RPMI7951 (cell line): ENCODE measurements around the gene ACVR2B. TPM values are rescaled to one million over a fixed set of nuclear protein-coding genes. Genes with fewer than 3 reads are reported as not detected.
A peak's percentile ranks its signal among the peaks of the same experiment; 100 is the strongest.

Experiments used
- DNase-seq: peaks from one replicate; pipeline ENCODE4 v3.0.0-alpha.2; 2012; ENCODE audit warnings: low read depth
- total RNA-seq: library from RNA; depleted of rRNA; stranded (reverse); fragments of >200 nt; shearing (Covaris generic); gene quantifications from 2 replicates; pipeline ENCODE4 v1.2.3, GENCODE V29; 2014; rRNA removed

Gene ACVR2B
- total RNA-seq, 1 experiment from 2014 or later = 1.8 TPM

DNA sequence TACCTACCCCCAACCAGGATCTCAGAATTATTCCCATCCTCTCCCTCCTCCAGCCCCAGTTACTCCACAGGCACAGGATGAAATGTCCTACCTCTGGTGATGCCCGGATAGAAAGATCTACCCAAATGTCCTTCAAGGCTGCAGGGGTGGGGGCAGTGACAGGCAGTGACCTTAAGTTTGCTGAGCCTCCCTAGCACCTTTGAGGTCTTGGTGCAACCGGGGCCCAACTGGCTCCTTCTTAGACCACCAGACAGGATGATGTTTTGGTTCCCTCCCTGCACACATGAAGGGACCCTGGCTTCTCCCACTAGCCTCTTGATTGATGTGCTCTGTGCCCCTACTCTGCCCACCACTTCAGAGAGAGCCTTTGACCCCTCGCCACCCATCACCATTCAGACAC is 78.8 kb downstream of the ACVR2B start:
- DNase-seq = no peak

DNA sequence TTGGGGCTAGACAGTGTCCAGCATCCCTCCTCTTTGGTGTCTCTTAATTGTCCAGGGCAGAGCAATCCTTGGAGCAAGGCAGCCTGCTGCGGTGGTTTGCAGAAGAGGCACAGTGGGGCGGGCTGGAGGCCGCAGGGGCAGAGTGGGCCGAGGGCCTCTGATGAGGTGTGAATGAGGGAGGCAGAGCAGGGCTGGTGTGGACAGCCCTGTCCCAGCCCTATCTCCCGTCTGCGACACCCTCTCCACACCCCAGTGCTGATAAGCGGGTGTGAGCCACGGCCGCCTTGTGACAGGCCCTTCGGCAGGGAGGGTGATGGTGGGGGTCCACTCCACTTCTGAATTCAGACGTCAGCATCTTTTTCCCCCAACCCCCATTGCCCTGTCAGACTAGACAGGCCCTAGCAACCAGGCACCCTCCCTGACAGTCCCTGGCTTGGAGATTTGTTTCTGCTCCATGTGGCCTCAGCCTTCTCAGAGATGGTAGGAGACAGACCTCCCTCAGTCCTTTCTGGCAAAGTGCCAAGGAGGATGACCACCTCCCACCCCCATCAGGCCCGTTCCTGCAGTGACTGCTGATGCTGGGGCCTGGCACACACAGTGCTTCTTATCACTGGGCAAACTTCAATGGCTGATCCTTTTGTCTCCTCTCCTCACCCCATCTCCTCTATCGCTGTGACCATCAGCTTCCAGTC is 79.7 kb downstream of the ACVR2B start:
- no peak for DNase-seq

DNA sequence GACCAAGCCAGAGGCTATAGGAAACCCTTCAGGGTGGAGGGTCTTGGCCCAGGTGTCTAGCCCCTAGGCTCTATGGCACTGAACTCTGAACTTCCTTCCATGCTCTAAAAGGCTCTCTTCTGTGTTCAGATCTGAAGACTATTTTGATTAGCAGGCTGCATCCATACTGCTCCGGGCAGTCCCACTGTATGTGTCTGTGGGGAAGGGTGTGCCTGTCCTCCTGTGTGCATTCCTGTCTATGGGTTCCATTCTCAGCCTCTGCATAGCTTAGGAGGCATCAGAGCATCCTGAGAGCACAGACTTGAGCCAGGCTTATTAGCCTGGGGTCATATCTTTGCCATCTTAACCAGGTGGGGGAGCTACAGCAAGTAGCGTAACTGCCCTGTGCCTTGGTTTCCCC is 80.5 kb downstream of the ACVR2B start:
- no peak for DNase-seq

DNA sequence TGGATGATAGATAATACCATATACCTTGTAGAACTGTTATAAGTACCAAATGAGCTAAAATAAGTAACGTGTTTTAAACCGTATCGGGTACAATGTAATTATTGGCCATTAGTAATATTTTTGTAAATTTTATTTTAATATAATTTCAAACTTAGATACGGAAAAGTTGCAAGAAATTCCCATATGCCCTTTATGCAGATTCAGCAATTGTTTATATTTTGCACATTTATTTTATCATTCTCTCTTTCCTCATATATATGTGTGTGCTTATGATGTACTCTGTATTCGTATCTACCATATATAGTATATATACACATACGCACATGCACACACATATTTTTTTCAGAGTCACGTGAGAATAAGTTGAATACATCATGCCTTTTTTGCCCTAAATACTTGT is 80.9 kb downstream of the ACVR2B start:
- DNase-seq = no peak

DNA sequence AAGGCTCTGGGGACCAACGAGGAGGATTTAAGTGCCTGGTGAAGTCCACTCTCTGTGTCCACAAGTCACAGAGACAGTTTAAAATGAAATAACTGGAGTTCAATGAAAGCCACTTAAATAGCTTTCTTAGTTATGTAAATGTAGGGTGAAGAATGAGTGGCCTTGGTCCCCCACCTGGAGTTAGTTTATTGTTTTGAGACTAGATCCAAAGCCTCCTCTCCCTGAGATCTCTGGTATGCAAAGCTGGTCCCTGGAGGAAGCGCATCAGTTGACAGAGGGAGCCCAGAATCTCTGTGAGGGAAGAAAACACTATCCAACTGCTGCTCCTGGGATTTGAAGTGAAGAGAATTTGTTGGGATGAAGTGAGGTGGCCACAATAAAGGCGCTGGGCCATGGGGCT is 83.0 kb downstream of the ACVR2B start:
- DNase-seq = no peak

DNA sequence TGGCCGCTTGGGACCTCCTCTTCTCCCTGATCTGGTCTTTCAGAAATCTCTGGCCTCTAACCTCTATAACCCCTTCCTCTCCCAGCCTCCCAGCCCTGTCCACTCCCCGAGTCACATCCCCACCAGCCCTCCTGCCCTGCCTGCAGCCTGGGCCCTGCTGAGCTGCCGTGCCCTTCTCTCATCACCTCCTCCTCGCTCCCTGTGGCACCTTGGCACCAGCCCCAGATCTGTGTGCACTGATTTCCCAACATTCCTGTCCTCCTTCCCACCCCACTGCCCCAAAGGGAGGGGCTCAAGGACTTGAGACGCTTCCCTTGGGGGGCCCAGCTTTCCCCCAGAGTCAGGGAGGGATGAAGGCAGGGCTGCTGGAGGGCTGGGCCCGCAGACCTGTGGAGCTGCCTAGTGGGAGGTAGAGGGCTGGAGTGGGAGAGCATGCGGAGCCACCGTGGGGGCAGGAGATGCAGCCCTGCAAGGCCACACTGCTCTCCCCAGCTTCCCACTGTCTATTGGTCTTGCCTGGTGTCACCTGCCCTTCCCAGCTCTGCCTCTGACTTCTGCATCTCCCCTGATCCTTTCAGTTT is 85.2 kb downstream of the ACVR2B start:
- no peak for DNase-seq

DNA sequence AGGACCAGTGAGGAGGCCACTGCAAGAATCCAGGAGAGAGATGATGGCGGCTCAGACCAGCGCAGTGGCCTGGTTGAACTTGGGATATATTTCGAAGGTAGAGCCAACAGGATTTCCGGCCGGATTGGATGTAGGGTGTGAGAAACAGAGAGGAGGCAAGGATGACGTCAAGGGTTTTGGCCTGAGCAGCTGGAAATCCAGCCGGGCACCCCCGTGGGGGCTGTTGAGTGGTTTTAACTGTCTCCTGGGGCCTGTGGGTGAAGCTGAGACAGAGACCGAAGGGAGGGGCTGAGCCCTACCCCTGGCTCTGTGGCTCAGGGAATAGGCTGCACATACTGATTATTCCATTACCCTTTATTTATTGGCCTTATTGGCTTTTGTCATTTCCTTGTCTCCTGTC is 88.1 kb downstream of the ACVR2B start:
- DNase-seq = peak; percentile 28

Other genes with a start within 250 kb of the ACVR2B start
- gene SLC22A13, start 188.1 kb upstream of the ACVR2B start, total RNA-seq = 0.29 TPM in 1 of 2 replicates, not detected in the other
- gene SLC22A14, start 171.6 kb upstream of the ACVR2B start, total RNA-seq = 0.12 and 0.20 TPM in 2 replicates
- gene XYLB, start 107.1 kb upstream of the ACVR2B start, total RNA-seq = 7.1 and 7.3 TPM in 2 replicates
- gene EXOG, start 42.5 kb downstream of the ACVR2B start, total RNA-seq = 6.8 and 8.1 TPM in 2 replicates
- under 0.01 and 0.59 TPM in 2 replicates for gene SCN5A, start 195.8 kb downstream of the ACVR2B start, total RNA-seq